Ureter (tissue), 1 donor: Measurements from ENCODE around the gene GPR132. TPM values are rescaled to one million over a fixed set of nuclear protein-coding genes. Genes with fewer than 3 reads are reported as not detected.

ENCODE experiments used
- DNase-seq: peaks from one replicate; pipeline ENCODE4 v3.0.0-alpha.2; 2020; ENCODE audit warnings: low spot score
- total RNA-seq: library from RNA; stranded (reverse); gene quantifications from one replicate; pipeline ENCODE4 v1.2.4, GENCODE V29; 2023
- donor health status: DM: yes; HTN: yes; CAD: no.

The GPR132 gene
- total RNA-seq, 1 donor from 2014 or later, result 1.5 TPM

DNA sequence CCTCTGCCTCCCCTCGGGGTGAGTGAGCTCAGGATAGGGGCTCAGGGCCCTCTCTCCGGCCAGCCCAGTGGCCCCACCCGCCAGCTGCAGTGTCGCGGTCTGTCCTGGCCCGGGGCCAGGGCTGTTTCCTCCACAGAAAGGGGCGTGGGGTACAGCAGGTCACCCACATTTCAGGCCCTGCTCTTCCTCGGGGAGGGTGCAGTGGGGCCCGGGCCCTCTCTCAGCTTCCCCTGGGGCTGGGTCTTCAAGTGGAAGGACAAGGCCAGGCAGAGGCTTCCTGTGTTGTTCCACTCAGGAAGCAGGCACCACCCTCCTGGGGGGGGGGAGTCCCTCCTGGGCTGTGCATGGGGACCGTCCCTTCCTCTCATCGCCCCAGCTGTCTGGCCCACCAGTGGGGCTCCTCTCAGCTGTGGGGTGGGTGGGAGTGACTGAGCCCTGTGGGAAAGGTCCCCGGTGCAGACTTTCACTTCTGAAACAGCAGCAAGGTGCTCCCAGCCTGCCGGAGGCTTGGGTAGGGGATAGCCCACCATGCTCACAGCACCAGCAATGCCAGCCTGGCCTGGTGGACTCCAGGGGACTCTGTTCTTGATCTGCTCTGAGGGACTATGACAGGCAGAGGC, 3.7 kb downstream of the GPR132 start:
- DNase-seq, result no peak

DNA sequence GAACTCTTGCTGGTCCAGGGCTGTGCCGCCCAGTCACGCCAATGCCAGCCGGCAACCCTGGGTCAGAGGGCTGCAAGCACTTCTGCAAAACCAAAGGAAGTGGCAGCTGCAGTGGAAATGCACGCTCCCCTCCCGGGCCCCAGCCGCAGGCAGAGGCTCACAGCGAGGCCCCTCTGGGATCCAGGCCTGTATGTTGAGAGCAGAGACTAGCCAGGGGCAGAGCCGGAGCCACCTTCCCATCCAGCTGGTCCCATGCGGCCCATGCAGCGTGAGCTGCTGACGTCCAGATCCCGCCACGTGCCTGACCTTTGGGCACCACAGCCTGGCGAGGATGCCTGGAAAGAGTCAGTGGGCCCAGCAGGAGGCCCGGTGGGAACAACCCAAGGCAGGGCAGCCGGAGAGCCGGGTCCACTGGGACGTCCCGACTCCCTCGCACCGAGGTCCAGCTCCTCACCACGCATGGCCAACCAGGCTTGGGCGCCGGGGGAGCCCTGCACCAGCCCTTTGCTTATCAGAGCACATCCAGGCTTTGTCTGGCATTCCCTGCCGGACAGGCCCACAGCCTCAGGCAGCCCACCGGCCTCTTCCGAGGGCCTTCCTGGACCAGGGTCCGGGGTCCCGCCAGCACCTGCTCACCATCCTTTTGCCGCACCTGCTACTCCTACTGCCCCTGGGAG, 4.3 kb downstream of the GPR132 start:
- DNase-seq, result no peak

DNA sequence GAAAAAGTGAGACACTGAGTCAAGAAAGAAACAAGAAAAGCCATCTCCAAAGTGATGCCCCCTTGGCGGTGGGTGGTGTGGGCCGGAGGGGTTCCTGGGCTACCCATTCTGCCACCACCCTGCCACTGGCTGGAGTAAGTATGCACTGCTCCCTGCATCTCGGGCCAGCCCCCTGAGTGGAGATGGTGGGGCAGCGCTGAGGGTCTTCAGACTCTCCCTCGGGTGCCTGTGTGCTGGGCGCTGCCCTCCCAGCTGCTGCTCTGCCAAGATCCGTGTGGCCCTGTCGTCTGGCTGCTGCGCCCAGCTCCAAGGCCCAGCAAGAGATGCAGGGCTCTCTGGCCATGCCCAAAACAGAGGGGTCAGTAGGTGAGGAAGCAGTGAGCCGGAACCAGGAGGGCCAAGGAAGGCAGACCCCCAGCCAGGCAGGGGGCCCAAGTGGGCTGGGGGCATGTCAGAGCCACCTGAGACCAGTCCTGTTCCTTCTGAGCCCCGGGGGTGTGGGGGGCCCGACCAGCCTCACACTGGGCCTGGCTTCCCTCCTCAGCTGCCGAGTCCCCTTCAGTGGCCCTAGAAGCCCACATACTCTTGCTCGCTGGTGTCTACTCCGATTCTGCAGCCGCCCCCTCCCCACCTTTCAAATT, 5.2 kb downstream of the GPR132 start:
- no peak for DNase-seq

DNA sequence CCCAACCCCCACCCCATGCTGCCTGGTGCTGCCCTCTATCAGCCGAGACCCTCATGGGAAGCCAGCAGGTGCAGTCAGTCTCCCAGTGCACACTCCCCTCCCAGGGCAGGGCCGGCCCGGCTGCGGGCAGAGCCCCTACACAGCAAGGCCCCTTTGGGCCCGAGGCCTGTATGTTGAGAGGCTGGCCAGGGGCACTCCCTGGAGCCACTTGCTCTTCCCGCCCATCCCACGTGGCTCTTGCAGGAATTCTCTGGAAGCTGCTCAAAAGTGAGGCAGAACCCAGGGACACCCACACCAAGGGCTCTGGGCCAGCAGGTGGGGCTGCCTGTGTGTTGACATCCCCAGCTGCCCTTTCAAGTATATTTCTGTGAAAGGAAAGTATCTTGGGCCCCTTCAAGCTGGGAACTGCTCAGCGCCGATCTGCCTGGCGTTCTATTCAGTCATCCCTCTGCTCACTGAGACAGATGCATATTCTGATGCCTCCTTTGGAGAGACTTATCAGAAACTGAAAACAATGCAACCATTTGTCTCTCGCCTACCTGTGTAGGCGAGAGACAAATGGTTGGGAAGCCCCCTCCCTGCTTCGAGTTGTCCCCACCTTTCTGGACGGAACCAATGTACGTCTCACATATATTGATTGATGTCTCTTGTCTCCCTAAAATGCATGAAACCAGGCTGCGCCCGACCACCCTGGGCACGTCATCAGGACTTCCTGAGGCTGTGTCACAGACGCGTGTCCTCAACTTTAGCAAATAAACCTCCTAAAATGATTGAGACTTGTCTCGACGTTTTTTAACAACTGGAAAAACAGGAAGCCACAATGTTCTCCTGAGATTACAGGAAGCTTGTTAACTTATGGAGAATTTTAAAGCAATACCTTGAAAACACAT, 6.0 kb downstream of the GPR132 start:
- no peak for DNase-seq

DNA sequence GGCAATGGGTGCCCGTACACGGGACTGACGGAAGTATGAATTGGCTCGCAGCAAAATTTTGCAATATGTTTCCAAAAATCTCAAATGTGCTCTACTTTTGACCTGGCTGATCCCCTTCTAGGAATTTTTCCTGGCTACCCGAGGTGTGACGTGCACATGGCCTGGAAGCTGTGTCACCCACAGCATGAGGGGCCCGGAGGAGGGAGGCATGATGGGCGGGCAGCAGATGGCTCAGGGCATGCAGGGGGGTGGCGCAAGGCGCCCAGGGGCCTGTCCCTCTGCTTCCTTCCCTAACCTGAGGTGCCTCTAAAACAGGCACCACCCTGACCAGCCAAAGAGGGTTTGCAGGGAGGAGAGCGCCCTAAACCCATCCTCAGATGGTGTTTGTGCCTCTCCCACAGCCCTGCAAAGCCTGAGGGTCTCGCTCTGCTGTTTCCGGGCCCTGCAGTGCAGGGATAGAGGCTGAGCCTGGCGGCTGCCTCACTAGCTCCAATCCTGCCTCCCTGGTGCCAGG, 6.7 kb downstream of the GPR132 start:
- DNase-seq, result no peak

DNA sequence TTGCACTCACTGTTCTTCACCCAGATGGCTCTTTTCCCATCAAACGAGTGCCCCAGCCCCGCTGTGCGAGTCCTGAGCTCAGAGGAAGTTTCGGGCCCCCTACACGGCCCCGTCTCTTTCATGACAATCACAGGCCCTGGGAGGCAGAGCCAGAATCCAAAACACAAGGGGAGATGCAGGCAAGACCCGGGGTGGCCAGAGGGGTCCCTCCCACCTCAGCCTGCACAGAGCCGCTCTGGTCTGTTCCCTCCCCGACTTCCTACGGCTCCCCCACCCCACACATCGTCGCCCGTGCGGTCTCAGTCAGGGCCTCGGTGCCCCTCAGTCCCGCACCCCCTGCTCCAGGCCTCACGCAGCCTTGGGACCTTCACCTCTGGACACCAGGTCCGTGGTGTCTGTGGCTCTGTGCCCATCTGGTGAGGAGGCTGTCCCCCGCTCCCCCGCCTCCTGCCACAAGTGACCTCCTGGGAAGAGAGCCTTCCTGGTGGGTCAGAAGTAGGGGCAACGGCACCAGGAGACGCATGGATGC, 8.9 kb downstream of the GPR132 start:
- no peak for DNase-seq

DNA sequence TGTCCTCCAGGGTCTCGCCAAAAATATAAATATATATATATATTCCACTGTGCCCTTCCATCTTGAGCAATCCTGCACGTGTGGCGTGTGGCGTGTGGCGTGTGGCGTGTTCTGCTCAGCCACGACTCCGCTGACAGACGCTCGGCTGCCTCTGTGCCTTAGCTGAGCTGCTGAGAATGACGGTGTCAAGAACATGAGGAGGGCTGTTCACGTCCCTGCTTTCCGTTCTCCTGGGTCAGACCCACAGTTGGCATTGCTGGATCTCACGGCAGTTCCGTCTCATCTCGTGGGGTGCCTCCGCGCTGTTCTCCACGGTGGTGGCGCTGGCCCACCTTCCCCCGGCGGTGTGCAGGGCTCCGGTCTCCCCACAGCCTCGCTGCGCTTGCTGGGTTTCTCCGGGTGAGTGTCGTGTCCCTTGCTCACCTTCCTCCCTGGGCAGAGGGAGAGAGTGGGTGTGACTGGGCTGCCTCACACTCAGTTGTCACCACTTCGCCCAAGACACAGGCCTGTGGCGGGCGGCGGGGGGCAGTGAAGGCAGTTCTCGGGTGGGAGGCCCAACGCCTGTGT, 9.4 kb downstream of the GPR132 start:
- no peak for DNase-seq

DNA sequence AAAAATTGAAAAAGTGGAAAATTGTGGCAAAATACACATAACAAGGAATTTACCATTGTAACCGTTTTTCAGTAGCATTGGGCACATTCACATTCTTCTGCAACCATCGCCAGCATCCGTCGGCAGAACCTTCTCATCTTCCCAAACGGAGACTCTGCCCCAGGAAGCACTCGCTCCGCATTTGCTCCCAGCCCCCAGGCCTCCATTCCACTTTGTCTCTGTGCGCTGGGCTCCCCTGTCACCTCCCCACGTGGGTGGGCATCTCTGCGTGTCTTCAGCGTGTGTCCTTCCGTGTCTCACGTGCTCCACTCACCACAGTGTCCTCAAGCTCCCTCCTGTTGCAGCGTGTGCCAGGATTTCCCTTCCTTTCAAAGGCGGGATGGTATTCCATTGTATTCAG, 9.9 kb downstream of the GPR132 start:
- no peak for DNase-seq

DNA sequence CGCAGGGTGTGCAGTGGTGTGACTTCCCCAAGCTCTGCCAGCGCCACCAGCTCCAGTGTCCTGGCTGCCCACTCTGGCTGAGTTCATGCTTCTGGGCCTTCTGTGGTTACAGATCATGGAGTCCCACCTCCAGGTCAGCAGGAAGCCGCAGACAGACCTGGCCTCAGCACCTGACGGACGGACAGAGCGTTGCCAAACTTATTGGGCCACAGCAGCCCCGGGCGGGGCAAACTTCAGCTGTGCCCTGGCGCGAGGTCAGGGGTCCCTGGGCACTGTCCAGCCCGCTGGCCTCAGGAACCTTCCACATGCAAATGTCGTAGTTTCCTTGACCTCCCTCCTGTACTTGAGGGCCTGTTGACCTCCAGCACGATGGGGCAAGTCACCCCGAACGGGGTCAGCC, 11.2 kb downstream of the GPR132 start:
- no peak for DNase-seq

DNA sequence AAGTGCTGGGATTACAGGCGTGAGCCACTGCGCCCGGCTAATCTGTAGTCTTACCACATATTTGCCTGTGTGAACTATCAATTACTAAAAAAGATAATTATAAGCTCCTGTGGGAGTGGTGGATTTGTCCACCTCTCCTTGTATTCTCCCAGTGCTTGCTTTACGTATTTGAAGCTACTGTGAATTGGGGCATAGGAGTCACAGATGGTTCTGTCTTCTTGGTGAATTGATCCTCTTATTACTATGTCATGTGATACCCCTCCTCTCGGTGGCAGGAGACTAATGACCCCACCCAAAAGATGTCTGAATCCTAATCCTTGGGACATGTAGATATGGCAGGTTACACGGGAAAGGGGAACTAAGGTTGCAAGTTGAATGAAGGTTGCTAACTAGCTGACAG, 11.8 kb downstream of the GPR132 start:
- no peak for DNase-seq

DNA sequence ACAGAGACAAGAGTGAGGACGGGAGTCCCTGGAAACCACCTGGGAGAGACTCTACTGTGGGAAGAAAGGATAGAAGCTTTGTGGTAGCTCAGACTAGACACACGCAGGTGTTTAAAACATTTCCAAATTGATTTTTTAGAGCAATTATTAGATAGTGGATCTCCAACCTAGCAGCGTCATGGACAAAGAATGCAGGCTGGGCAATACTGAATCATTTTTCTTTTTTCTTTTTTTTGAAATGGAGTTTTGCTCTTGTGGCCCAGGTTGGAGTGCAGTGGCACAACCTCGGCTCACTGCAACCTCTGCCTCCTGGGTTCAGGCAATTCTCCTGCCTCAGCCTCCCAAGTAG, 13.1 kb downstream of the GPR132 start:
- DNase-seq, result no peak

DNA sequence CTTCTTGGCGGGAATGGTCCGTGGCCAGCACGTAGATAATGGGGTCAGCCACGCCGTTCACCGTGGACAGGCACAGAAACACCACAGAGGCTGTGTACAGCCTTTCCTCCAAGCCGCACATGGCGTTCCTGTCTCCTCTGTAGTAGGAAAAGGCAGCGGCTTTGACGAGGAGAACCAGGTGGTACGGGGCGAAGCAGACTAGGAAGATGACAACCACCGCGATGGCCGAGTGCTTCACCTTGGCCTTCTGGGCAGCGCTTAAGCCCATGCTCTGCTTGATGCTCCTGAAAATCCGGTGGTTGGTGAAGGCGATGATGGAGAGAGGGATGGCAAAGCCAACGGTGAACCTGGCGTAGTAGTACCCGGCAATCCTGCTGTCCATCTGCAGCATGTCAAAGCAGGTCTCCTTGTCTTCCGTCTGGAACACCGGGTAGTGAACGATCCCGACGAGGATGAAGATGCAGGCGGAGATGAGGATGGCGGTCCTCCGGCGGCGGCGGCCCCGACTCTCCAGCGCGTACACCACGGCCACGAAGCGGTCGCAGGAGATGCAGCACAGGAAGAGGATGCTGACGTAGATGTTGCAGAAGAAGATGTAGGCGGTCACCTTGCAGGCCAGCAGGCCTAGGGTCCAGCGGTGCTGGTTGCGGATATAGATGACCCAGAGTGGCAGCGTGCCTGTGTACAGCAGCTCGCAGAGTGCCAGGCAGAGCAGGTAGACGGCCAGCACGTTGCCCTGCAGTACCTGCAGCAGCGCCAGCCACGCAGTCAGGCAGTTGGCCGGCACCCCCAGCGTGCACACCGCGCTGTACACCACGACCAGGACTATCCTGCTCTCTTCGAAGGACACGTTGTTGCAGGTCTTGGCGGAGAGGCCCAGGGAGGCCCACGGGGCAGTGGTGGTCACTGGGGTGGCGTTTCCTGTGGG, 13.8 kb downstream of the GPR132 start:
- DNase-seq, result no peak

DNA sequence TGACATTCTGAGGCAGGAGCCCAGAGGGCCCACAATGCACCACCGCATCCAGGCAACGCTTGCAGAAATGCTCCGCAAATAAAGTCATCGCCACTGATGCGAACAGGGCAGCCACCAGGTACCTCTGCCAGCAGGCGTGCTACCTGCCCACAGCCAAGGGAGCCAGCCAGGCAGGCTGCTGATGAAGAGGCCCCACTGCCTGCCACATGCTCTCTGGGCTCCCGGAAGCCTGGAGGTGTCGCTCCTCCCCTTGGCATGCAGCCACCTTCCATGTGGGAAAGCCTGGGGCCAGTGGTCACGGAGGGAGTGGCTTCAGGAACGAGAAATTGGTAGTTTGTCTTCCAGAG, 14.7 kb downstream of the GPR132 start:
- peak; percentile 83 for DNase-seq

DNA sequence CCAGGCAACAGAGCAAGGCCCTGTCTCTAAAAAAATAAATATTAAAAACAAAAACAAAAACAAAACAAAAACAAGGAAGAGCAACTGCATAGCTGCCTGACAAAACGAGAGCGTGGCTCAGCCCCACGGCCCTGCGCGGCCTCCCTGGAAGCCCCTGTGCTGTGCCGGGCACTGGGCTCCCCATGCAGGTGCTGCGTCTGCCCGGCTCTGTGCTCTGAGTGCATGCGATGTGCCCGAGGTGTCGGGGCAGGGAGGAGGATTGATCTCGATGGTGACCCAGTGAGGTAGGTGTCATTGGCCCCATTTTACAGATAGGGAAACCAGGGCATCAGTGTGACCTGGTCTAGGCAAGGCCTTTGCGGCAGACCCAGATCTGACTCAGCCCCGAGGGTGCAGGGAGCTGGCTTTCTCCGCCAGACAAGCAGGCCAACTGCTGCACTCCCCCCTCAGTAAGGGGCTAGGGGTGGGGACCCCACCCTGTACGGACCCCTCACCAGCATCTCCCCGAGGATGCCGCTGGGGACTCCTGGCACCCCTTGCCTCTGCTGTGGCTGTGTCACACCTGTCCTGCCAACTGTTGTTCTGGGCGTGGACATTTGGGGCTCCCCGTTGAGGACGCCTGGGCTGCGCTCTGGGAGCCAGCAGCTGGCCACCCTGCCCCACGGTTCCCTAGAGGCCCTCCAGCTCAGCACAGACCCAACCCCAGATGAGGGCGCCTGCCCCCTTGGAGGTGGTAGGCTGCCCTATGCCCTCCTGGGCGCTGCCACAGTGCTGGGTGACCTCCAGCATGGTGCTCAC, 15.3 kb downstream of the GPR132 start:
- no peak for DNase-seq

DNA sequence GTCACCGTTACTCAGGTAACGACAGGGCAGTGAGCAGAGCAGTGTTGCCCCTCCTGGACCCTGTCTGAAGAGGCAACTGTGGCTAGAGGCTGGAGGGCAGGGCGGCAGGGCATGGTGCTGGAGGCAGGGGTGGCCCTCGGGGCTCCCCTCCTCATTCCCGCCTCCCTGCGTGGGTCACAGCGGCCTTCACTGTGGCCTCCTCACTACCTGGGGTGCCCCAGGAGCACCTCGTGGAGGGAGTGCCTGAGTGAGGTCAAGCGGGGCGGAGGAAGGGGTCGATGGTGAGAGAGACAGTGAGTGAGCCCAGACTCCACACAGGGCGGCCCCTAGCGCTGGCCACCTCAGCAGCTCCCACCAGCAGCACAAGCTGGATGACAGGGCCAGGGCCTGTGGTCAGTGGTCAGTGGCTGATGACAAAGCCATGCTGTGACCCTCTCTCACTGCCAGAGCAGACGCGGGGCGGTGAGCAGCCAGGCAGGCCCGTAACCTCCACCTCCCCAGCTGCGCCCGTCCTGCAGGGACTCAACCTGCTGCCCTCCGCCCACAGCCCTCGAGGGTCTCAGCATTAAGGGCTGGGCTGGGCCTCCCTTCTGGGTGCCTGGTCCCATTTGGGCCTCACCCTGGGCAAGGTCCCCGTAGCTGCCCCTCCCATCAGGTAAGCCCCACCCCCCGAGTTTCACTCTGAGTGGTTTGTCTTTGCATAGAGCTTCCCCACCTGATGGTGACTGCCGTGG, 17.8 kb downstream of the GPR132 start:
- no peak for DNase-seq

DNA sequence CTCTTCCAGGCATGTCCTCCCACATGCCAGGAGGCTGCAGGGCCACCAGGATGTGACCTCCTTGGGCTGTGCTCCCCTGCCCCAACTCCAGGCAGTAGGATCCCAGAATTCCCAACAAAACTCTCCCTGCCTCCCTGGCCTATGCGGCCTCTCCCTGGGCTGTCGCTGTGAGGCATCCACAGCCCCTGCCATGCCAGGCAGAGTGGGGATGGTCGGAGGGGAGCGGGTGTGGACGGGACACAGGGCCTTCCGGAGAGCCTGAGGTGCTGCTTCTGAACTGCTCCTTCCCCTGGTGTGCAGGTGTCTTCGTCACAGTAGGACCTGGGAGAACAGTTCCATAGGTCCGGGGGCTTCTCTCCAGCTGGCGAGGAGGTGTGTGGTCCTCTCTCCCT, 18.3 kb downstream of the GPR132 start:
- no peak for DNase-seq

DNA sequence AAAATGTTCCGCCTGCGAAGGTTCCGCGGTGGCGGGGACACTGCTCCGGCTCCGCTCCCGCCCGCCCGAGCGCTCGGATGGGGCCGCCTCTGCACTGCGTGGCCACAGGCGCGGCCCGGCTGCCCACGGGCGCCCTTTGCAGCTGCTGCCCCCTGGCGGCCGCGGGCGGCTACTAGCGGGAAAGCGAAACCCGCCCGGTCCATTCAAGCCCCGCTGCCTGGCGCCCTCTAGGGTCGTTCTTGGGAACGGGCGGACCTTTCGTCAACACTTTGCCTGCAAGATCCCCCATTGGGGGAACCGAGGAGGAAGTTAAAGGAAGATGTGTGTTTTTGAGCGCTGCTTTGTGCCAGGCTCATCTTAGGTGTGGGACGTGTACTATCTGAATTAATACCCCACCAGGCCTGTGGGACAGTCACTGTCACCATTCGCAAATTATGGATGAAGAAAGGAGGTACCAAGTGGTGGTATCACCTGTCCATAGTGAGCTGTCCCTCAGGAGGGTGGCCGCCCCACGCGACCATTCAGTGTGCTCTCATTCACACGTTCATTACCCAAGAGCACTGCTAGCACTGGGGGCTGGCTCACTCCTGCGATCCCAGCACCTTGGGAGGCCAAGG, 19.4 kb downstream of the GPR132 start:
- DNase-seq, result peak; percentile 91

DNA sequence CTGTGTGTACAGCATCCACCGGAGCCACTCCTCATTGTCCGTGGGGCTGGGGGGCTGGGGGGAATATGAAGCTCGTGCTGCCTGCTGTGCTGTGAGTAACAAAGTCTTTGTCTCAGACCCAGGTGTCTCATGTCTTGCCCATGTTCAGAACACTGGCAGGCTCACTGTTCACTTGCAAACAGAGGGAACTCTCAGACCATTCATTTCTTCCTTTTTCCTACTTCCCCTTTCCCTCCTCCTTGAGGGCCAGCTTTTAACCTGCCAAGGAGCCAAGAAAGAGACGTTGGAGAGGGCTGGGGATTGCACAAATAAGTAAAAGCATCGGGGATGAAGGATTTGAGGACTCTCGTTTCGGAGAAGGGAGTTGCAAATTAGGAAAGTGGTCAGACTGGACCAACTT, 21.6 kb downstream of the GPR132 start:
- DNase-seq, result no peak

DNA sequence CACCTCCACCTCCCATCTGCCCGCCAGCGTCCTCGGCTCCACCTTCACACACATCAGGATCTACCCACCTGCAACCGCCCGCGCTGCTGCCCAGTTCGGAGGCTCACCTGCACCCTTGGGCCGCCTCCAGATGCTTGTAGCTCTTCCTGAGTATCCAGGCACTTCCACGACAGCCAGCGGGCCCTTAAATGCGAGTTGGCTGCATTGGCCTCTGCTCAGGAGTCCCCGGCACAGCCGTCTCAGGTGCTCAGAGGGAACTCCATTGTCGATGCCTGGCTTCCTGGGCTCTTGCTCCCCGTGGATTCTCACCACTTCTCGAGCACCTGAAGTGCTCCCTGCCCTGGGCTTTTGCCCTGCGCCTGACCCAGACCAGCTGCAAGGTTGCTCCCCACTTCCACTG, 22.4 kb downstream of the GPR132 start:
- DNase-seq, result no peak
